Measurements from ENCODE around the gene CALML3. TPM values are rescaled to one million over a fixed set of nuclear protein-coding genes. Genes with fewer than 3 reads are reported as not detected.

The CALML3 gene
- total and polyA plus RNA-seq, 2 of the 13 experiments (the other 11 are each of a cell fraction or from before 2014, with no cell fraction given): not detected

DNA sequence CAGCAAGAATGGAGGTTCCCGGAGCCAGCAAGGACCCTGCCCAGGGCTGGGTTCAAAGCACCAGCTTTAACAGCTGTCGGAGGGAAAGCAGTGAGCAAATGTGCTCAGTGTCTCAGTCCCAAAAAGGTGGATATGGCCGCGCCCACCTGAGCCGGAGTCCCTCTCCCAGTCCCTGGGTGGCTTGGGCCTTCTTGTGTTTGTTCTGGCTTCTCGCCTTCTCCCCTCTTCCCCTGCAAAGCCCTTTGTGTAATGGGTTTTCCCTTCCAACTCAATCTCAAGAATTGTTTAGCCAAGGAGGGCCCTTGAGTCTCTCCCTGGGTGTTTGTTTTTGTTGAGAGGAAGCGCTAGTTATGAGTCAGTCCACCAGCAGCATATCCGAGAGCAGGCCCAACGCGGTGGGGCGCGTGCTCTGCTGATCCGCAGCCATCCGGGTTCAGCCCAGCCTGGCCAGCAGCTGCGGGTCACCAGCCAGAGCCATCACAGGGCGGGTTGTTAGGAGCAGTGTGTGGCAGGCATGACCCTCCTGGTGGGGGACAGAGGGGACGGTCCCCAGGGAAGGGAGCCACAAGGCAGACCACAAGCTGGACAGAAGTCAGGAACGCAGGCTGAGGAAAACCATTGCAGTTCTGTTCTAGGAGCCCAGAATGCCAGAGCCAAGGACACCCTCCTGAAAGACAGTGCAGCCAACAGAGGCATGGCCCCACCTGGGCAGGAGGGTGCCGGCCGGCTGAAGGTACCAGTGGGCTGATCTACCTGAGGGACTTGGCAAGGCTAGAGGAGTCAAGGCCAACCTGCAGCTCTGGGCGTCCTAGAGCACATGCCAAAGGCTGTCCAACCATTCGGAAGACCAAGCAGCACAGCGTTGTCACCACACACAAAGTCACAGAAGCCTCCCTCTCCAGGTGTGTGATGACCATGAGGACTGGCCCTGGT, 21.3 kb downstream of the CALML3 start:
- H2AFZ ChIP-seq (ENCODE audit: low read length): no peak overlapping the region
- H3K4me3 ChIP-seq (replicated peaks in 1 of 3; ENCODE audit: insufficient read depth in 1 of 3, low read depth in 2 of 3, low read length in 3 of 3): no peak overlapping the region
- no peaks in the 10 kb centered on the region; a peak in 1 of 5 replicates for H3K27me3 ChIP-seq (ENCODE audit: control insufficient read depth in 1 of 2, insufficient read depth in 2 of 2, low read length in 2 of 2)
- no TSS peak for BruUV-seq (replicated peaks)
- peaks cover 20% of the 10 kb centered on the region for H3K9me3 ChIP-seq (ENCODE audit: low read length)
- intact Hi-C loops (cut with micrococcal nuclease; ENCODE audit: unreplicated experiment) (no loop called here), in situ Hi-C loops (cut with HindIII; ENCODE audit: extremely low pct_ligation_motif_present, low pct_unique_long_range_greater_than_20kb) (no loop called here)
- peak overlapping the region; percentile 97 for H3K27ac ChIP-seq (ENCODE audit: extremely low read length, insufficient read depth, low read length)
- no peak for FAIRE-seq
- ChIA-PET CTCF (ENCODE audit: low intra/inter-chr PET ratio, low total read pairs) (no interaction called here), POLR2A (interaction anchor here (0.8 to 5.4 kb wide), 6 partner anchors 8 to 99 kb away, joined by 3 to 73 read pairs (median 16); no protein-coding TSS in a partner anchor)
- peaks cover 75% of the 10 kb centered on the region for H3K4me1 ChIP-seq (ENCODE audit: insufficient read depth, low read length)
- 0 out of 2 replicates have a peak overlapping the region, but pooled peaks have one; percentile 91 for H3K4me2 ChIP-seq (ENCODE audit: low read depth, low read length)
- WGBS (ENCODE audit: low lambda C conversion rate): 82% methylated on average over 16 of the region's 23 CpGs
- H3K79me2 ChIP-seq (ENCODE audit: insufficient read depth, low read length): no peaks in the 10 kb centered on the region
- H3K36me3 ChIP-seq (replicated peaks in 1 of 2; ENCODE audit: control insufficient read depth in 1 of 2, insufficient read depth in 2 of 2, low read length in 2 of 2): no peaks in the 10 kb centered on the region
- ATAC-seq: no peak
- no peak for DNase-seq (ENCODE audit: low spot score)
- no peaks in the 10 kb centered on the region for H4K20me1 ChIP-seq (ENCODE audit: insufficient read depth, low read length)
- no peak overlapping the region; the same call in 1 of the 2 replicates for H3K9ac ChIP-seq (ENCODE audit: insufficient read depth, low read depth, low read length)
- TF ChIP-seq EEA1 (CRISPR knock-in tag; IDR thresholded peaks at IDR 0.05; ENCODE audit: borderline replicate concordance): no peak
- 0 out of 2 replicates have a peak, but pooled peaks have one; percentile 4 for TF ChIP-seq ZMYM2 (CRISPR knock-in tag; IDR thresholded peaks at IDR 0.05)
- no peak for TF ChIP-seq ZNF251 (CRISPR knock-in tag; IDR thresholded peaks at IDR 0.05)
- TF ChIP-seq PHB2 (IDR thresholded peaks at IDR 0.05; ENCODE audit: partially characterized antibody): no peak
- TF ChIP-seq, protein P1, sequence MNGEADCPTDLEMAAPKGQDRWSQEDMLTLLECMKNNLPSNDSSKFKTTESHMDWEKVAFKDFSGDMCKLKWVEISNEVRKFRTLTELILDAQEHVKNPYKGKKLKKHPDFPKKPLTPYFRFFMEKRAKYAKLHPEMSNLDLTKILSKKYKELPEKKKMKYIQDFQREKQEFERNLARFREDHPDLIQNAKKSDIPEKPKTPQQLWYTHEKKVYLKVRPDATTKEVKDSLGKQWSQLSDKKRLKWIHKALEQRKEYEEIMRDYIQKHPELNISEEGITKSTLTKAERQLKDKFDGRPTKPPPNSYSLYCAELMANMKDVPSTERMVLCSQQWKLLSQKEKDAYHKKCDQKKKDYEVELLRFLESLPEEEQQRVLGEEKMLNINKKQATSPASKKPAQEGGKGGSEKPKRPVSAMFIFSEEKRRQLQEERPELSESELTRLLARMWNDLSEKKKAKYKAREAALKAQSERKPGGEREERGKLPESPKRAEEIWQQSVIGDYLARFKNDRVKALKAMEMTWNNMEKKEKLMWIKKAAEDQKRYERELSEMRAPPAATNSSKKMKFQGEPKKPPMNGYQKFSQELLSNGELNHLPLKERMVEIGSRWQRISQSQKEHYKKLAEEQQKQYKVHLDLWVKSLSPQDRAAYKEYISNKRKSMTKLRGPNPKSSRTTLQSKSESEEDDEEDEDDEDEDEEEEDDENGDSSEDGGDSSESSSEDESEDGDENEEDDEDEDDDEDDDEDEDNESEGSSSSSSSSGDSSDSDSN (CRISPR knock-in tag; IDR thresholded peaks at IDR 0.05): no peak
- peak; percentile 10; the same call in 1 of the 2 replicates for TF ChIP-seq GATAD2A (CRISPR knock-in tag; IDR thresholded peaks at IDR 0.05)
- peak; percentile 81 for TF ChIP-seq PRPF4 (IDR thresholded peaks at IDR 0.05; ENCODE audit: low read depth, low read length, poor library complexity, severe bottlenecking)
- TF ChIP-seq ZNF317 (CRISPR knock-in tag; IDR thresholded peaks at IDR 0.05): no peak
- no peak for TF ChIP-seq GFI1 (CRISPR knock-in tag; IDR thresholded peaks at IDR 0.05; ENCODE audit: borderline replicate concordance)
- TF ChIP-seq, protein P2, sequence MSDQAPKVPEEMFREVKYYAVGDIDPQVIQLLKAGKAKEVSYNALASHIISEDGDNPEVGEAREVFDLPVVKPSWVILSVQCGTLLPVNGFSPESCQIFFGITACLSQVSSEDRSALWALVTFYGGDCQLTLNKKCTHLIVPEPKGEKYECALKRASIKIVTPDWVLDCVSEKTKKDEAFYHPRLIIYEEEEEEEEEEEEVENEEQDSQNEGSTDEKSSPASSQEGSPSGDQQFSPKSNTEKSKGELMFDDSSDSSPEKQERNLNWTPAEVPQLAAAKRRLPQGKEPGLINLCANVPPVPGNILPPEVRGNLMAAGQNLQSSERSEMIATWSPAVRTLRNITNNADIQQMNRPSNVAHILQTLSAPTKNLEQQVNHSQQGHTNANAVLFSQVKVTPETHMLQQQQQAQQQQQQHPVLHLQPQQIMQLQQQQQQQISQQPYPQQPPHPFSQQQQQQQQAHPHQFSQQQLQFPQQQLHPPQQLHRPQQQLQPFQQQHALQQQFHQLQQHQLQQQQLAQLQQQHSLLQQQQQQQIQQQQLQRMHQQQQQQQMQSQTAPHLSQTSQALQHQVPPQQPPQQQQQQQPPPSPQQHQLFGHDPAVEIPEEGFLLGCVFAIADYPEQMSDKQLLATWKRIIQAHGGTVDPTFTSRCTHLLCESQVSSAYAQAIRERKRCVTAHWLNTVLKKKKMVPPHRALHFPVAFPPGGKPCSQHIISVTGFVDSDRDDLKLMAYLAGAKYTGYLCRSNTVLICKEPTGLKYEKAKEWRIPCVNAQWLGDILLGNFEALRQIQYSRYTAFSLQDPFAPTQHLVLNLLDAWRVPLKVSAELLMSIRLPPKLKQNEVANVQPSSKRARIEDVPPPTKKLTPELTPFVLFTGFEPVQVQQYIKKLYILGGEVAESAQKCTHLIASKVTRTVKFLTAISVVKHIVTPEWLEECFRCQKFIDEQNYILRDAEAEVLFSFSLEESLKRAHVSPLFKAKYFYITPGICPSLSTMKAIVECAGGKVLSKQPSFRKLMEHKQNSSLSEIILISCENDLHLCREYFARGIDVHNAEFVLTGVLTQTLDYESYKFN (CRISPR knock-in tag; conservative IDR thresholded peaks at IDR 0.05): no peak
- 0 out of 2 replicates have a peak, but pooled peaks have one; percentile 14 for TF ChIP-seq SALL1 (CRISPR knock-in tag; IDR thresholded peaks at IDR 0.05)
- TF ChIP-seq RBFOX2 (IDR thresholded peaks at IDR 0.05; ENCODE audit: low read depth, low read length): no peak
- TF ChIP-seq MXI1 (IDR thresholded peaks at IDR 0.05; ENCODE audit: borderline replicate concordance, low read depth, low read length): no peak
- TF ChIP-seq ZNF543 (CRISPR knock-in tag; IDR thresholded peaks at IDR 0.05): no peak
- no peak; the same call in 1 of the 2 replicates for TF ChIP-seq BRD4 (CRISPR knock-in tag; IDR thresholded peaks at IDR 0.05)
- TF ChIP-seq ZNF746 (CRISPR knock-in tag; IDR thresholded peaks at IDR 0.05): no peak

Data from HepG2 (cell line).